Measurements from ENCODE around the gene CPM.
"Not testable (repeated sequence)": the region's sequence is repeated elsewhere in the genome, so short reads cannot be mapped to it uniquely, and the experiment has no call there.

CPM gene

DNA sequence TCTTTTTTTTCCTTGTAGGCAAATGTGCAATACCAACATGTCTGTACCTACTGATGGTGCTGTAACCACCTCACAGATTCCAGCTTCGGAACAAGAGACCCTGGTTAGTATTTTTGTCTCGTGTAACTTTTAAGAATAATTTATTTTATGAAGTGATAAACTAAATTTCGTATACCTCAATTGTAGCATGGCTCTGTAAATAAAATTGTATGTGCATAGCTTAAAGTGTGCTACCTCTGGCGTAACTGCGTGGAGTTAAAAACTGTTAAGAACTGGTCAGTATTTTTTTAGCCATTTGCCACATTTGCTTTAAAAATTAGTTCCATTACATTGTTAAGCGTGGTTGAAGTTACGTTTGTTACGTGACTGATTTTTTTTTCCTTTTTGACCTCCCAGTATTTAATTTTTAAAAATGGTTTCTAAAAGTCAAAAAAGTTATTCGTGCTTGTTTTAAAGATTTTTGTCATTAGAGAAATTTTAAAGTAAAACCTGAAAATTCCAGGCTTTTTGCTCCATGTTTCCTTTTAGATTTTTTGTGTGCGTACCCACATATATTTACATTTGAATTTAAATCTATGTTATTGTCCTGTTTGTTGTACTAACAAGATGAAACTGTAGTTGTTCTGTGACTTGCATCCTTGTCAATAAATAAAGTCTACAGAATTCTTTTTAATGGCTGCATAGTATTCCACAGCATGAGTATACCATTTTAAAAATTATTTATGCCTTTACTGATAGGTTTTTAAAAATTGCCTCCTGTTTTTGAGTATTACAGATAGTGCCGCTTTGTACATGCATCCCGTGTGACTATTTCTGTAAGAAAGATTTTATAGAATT, 123.6 kb downstream of the CPM start:
- Histone ChIP-seq H3K27me3 (no peaks in the 10 kb centered on the region), H3K36me3 (peaks cover 13% of the 10 kb centered on the region), H3K4me1 (no peaks in the 10 kb centered on the region), H3K9me3 (no peaks in the 10 kb centered on the region), H3K4me3 (ENCODE audit: low read depth, low read length) (peak overlapping the region; percentile 96)
- TF ChIP-seq, protein P1, sequence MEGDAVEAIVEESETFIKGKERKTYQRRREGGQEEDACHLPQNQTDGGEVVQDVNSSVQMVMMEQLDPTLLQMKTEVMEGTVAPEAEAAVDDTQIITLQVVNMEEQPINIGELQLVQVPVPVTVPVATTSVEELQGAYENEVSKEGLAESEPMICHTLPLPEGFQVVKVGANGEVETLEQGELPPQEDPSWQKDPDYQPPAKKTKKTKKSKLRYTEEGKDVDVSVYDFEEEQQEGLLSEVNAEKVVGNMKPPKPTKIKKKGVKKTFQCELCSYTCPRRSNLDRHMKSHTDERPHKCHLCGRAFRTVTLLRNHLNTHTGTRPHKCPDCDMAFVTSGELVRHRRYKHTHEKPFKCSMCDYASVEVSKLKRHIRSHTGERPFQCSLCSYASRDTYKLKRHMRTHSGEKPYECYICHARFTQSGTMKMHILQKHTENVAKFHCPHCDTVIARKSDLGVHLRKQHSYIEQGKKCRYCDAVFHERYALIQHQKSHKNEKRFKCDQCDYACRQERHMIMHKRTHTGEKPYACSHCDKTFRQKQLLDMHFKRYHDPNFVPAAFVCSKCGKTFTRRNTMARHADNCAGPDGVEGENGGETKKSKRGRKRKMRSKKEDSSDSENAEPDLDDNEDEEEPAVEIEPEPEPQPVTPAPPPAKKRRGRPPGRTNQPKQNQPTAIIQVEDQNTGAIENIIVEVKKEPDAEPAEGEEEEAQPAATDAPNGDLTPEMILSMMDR (IDR thresholded peaks at IDR 0.05; ENCODE audit: low read depth, low read length), result no peak
- DNase-seq, result no peak

DNA sequence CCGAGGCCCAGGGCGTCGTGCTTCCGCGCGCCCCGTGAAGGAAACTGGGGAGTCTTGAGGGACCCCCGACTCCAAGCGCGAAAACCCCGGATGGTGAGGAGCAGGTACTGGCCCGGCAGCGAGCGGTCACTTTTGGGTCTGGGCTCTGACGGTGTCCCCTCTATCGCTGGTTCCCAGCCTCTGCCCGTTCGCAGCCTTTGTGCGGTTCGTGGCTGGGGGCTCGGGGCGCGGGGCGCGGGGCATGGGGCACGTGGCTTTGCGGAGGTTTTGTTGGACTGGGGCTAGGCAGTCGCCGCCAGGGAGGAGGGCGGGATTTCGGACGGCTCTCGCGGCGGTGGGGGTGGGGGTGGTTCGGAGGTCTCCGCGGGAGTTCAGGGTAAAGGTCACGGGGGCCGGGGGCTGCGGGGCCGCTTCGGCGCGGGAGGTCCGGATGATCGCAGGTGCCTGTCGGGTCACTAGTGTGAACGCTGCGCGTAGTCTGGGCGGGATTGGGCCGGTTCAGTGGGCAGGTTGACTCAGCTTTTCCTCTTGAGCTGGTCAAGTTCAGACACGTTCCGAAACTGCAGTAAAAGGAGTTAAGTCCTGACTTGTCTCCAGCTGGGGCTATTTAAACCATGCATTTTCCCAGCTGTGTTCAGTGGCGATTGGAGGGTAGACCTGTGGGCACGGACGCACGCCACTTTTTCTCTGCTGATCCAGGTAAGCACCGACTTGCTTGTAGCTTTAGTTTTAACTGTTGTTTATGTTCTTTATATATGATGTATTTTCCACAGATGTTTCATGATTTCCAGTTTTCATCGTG, 124.4 kb downstream of the CPM start:
- Histone ChIP-seq H3K36me3 (peaks cover 11% of the 10 kb centered on the region), H3K4me1 (no peaks in the 10 kb centered on the region), H3K27me3 (no peaks in the 10 kb centered on the region), H3K4me3 (ENCODE audit: low read depth, low read length) (peak overlapping the region; percentile 96), H3K9me3 (no peaks in the 10 kb centered on the region)
- DNase-seq, result peak; percentile 62
- TF ChIP-seq, protein P1 (IDR thresholded peaks at IDR 0.05; ENCODE audit: low read depth, low read length), result no peak

DNA sequence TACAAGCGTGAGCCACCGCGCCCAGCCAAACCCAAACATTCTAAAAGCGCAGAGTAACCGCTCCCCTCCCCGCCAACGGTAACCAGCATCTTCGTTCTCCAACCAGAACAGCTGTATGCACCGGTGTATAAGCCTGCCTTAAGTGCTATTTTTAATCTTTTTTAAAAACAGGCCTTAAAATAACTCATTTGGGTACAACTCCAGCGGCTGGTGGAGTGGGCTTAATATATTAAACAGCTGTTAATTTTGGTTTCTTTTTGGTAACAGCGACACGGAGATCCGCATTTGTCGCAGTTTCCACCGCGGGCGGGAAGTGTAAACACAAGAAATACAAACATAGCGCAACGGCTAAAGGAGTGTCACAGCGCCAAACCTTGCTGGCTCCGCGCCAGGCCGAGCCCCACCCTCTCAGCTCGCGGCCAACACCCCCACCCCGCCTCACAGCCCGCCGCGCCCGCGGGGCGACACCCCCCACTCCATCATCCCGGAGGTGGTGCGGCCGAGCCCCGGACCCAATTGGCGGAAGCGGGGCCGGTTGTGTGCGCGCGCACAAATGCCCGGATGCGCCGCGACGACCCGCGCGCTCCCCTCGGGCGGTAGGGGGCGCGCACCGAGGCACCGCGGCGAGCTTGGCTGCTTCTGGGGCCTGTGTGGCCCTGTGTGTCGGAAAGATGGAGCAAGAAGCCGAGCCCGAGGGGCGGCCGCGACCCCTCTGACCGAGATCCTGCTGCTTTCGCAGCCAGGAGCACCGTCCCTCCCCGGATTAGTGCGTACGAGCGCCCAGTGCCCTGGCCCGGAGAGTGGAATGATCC, 125.2 kb downstream of the CPM start, which contains the start of gene MDM2:
MDM2 (plus strand) TSS at position 602 of the 812 bp plus-strand sequence. CDS start 301 bp downstream, outside the sequence.
- no peaks in the 10 kb centered on the region for H3K27me3 ChIP-seq
- DNase-seq, result peak; percentile 96
- H3K4me1 ChIP-seq, result no peaks in the 10 kb centered on the region
- H3K36me3 ChIP-seq, result peaks cover 11% of the 10 kb centered on the region
- no peaks in the 10 kb centered on the region for H3K9me3 ChIP-seq
- peak within 1 kb of the TSS; percentile 96 for H3K4me3 ChIP-seq (ENCODE audit: low read depth, low read length)
- TF ChIP-seq, protein P1 (IDR thresholded peaks at IDR 0.05; ENCODE audit: low read depth, low read length), result peak; percentile 57

DNA sequence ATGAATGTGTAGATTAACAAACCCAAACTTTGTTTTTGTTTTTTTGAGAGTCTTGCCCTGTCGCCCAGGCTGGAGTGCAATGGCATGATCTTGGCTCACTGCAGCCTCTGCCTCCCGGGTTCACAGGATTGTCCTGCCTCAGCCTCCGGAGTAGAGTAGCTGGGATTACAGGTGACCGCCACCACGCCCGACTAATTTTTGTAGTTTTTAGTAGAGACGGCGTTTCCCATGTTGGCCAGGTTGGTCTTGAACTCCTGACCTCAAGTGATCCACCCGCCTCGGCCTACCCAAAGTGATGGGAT, 125.7 kb downstream of the CPM start:
- not testable (repeated sequence) for H3K9me3 ChIP-seq, DNase-seq, H3K4me1 ChIP-seq, H3K27me3 ChIP-seq
- H3K36me3 ChIP-seq, result peaks cover 11% of the 10 kb centered on the region
- peak overlapping the region; percentile 96 for H3K4me3 ChIP-seq (ENCODE audit: low read depth, low read length)

DNA sequence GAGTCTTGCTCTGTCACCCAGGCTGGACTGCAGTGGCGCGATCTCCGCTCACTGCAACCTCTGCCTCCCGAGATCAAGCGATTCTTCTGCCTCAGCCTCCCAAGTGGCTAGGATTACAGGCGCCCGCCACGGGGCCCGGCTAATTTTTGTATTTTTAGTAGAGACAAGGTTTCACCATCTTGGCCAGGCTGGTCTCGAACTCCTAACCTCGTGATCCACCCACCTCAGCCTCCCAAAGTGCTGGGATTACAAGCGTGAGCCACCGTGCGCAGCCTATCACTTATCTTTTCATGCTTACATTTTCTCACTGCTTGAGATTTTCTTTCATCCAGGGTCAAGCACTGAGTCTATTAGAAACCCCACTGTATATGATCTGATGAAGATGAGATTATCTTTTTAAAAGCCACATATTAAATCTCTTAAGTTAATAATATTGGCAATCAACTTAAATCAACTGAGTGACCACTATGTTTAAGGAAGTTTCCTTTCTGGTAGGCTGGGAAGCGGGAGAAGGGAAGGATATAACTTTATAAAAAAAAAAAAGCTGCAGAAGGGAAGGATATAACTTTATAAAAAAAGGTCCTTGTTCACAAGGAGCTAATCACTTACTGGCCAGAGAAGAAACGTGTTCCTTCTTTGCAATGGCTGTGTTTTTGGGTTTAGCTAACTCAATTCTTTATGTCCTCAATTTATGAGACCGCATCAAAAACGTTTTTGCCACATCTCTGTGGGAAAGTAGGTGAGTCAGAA, 126.3 kb downstream of the CPM start:
- no peaks in the 10 kb centered on the region for H3K9me3 ChIP-seq
- H3K4me3 ChIP-seq (ENCODE audit: low read depth, low read length), result peak overlapping the region; percentile 96
- DNase-seq, result no peak
- peaks cover 11% of the 10 kb centered on the region for H3K36me3 ChIP-seq
- no peaks in the 10 kb centered on the region for H3K4me1 ChIP-seq
- H3K27me3 ChIP-seq, result no peaks in the 10 kb centered on the region
- TF ChIP-seq, protein P1 (IDR thresholded peaks at IDR 0.05; ENCODE audit: low read depth, low read length), result no peak
